A673 (cell line): ENCODE measurements around the gene CSNK1A1L. TPM values are rescaled to one million over a fixed set of nuclear protein-coding genes. Genes with fewer than 3 reads are reported as not detected.

Experiments used
- BruUV-seq: library from RNA; stranded (reverse); fragments of 400-500 nt; replicated peaks from 2 replicates; lab custom pipeline; 2021; lab: Mats Ljungman, UMichigan
- CTCF ChIA-PET: fragments of 300-600 bp; sonication (Branson Sonifier 250); formaldehyde crosslinking; loops from one replicate; lab custom pipeline; 2022; ENCODE audit warnings: antibody characterized with exemption; lab: Charles Lee
- POLR2A ChIA-PET: fragments of 300-600 bp; sonication (Branson Sonifier 250); formaldehyde crosslinking; loops from one replicate; lab custom pipeline; 2022; ENCODE audit warnings: antibody characterized with exemption; ENCODE audit not compliant: low non-redundant PET; lab: Charles Lee
- DNase-seq: peaks from one replicate; pipeline ENCODE4 v3.0.0-alpha.2; 2015; ENCODE audit warnings: low spot score
- H3K27ac ChIP-seq: fragments of 200-600 bp; sonication (generic); 2 replicates; pipeline ENCODE4 v1.5.1; 2016; ENCODE audit warnings: mixed run types, low read depth, mild to moderate bottlenecking, mixed read lengths, antibody characterized with exemption, low read length; ENCODE audit not compliant: poor library complexity, severe bottlenecking
- H3K27me3 ChIP-seq: fragments of 200-600 bp; sonication (generic); replicated peaks from 2 replicates; pipeline ENCODE4 v1.6.1; 2017; ENCODE audit warnings: mixed run types, low read depth, mild to moderate bottlenecking, mixed read lengths, antibody characterized with exemption, low read length; ENCODE audit not compliant: insufficient read depth, poor library complexity
- H3K36me3 ChIP-seq: fragments of 200-600 bp; sonication (generic); 2 replicates; pipeline ENCODE4 v1.6.1; 2016; ENCODE audit warnings: mixed run types, mild to moderate bottlenecking, mixed read lengths, antibody characterized with exemption, low read length; ENCODE audit not compliant: insufficient read depth, poor library complexity, severe bottlenecking
- H3K4me1 ChIP-seq: fragments of 200-600 bp; sonication (generic); 2 replicates; pipeline ENCODE4 v1.6.1; 2017; ENCODE audit warnings: mixed run types, mild to moderate bottlenecking, mixed read lengths, antibody characterized with exemption, low read length; ENCODE audit not compliant: insufficient read depth, poor library complexity, severe bottlenecking
- H3K4me3 ChIP-seq: fragments of 200-600 bp; sonication (generic); 2 replicates; pipeline ENCODE4 v1.5.1; 2016; ENCODE audit warnings: low read depth, mixed run types, mild to moderate bottlenecking, mixed read lengths, low read length; ENCODE audit not compliant: poor library complexity, severe bottlenecking
- H3K9me3 ChIP-seq: fragments of 200-600 bp; sonication (generic); 2 replicates; pipeline ENCODE4 v1.6.1; 2016; ENCODE audit warnings: mixed run types, low read depth, mild to moderate bottlenecking, mixed read lengths, antibody characterized with exemption, low read length; ENCODE audit not compliant: poor library complexity, severe bottlenecking
- EZH2 ChIP-seq: fragments of 200-600 bp; sonication (generic); IDR thresholded peaks from 2 replicates; pipeline ENCODE4 v1.6.1; 2017; ENCODE audit warnings: borderline replicate concordance, low read depth, mild to moderate bottlenecking, mixed read lengths, antibody characterized with exemption, low read length; ENCODE audit not compliant: poor library complexity, severe bottlenecking
- intact Hi-C: fragments of 100-400 bp; cut with micrococcal nuclease; formaldehyde crosslinking; loops from one replicate; pipeline ENCODE4 v1.10.0; 2022; ENCODE audit not compliant: unreplicated experiment
- total RNA-seq: library from RNA; stranded (reverse); gene quantifications from 2 replicates; pipeline ENCODE4 v1.2.3, GENCODE V29; 2021
- TF ChIP-seq, protein P1 (sequence below): fragments of 300-800, 200-600 bp; sonication (generic); conservative IDR thresholded peaks from 2 replicates; pipeline ENCODE4 v1.5.1; 2017; ENCODE audit warnings: low read depth, mild to moderate bottlenecking, antibody characterized with exemption, low read length, moderate library complexity, mixed read lengths

The CSNK1A1L gene
- total RNA-seq, 1 experiment from 2014 or later, result not detected

DNA sequence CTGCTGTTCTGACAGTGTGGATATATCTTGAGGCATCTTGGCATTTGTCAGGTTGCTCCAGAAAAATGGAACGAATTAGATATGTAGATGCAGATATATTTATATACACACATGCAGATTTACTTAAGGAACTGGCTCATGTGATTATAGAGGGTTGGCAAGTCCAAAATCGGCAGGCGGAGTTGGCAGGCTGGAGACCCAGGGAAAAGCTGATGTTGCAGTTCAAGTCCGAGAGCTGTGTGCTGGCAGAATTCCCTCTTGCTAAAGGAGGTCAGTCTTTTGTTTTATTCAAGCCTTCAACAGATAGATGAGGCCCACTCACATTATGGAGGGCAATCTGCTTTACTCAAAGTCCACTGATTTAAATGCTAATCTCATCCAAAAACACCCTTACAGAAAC is 24.4 kb upstream of the CSNK1A1L start:
- ChIA-PET CTCF (no interaction called here), POLR2A (no interaction called here)
- TF ChIP-seq EZH2, result no peak
- TF ChIP-seq, protein P1, sequence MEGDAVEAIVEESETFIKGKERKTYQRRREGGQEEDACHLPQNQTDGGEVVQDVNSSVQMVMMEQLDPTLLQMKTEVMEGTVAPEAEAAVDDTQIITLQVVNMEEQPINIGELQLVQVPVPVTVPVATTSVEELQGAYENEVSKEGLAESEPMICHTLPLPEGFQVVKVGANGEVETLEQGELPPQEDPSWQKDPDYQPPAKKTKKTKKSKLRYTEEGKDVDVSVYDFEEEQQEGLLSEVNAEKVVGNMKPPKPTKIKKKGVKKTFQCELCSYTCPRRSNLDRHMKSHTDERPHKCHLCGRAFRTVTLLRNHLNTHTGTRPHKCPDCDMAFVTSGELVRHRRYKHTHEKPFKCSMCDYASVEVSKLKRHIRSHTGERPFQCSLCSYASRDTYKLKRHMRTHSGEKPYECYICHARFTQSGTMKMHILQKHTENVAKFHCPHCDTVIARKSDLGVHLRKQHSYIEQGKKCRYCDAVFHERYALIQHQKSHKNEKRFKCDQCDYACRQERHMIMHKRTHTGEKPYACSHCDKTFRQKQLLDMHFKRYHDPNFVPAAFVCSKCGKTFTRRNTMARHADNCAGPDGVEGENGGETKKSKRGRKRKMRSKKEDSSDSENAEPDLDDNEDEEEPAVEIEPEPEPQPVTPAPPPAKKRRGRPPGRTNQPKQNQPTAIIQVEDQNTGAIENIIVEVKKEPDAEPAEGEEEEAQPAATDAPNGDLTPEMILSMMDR, result no peak
- peaks cover 5% of the 10 kb centered on the region for H3K9me3 ChIP-seq
- no peak overlapping the region for H3K4me3 ChIP-seq
- BruUV-seq, result no TSS peak
- DNase-seq, result no peak
- no peaks in the 10 kb centered on the region for H3K36me3 ChIP-seq
- intact Hi-C loops, result no loop called here
- no peak overlapping the region for H3K27ac ChIP-seq
- H3K27me3 ChIP-seq, result no peaks in the 10 kb centered on the region
- peaks cover 8% of the 10 kb centered on the region for H3K4me1 ChIP-seq

DNA sequence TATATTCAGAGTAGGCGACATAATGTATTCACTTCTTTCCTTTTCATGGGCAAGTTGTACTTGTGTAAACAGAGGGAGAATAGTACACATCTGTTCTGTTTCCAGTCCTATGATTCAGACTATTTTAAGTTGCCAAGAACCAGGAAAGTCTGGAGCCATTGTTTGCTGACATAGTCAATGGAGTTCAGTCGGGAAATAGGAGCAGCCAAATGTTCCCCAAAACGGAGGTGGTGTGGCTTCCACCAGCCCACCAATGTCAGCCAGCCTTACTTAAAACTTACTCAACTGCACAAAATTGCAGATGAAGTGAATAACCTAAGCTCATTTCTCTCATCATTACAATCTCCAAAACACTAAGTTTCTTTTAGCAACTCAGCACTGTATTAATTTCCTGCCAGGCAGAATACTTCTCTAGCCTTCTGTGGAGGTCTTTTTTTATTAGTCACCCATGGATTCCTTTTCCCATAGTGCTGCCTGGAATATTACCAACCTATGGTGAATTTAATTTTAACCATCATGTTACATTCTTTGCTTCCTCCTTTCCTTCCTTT is 22.3 kb upstream of the CSNK1A1L start:
- intact Hi-C loops, result no loop called here
- POLR2A ChIA-PET, result no interaction called here
- no peak for DNase-seq
- H3K9me3 ChIP-seq, result peaks cover 5% of the 10 kb centered on the region
- no peaks in the 10 kb centered on the region for H3K27me3 ChIP-seq
- H3K27ac ChIP-seq, result no peak overlapping the region
- H3K36me3 ChIP-seq, result no peaks in the 10 kb centered on the region
- no peak for TF ChIP-seq EZH2
- TF ChIP-seq, protein P1, result no peak
- H3K4me3 ChIP-seq, result no peak overlapping the region
- CTCF ChIA-PET, result no interaction called here
- BruUV-seq, result no TSS peak
- no peaks in the 10 kb centered on the region for H3K4me1 ChIP-seq

DNA sequence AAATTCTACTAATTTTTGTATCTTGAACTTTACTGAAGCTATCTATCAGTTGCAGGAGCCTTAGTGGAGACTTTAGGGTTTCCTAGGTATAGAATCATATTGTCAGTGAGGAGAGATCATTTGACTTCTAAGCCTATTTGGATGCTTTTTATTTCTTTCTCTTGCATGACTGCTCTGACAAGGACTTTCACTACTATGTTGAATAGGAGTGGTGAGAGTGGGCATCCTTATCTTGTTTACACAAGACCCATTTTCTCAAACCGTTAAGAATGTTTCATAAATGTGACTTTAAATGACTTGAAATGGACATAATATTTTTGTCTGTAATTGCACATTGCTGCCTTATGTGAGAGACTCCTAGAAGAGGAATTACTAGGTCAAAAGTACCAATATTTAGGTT is 17.9 kb upstream of the CSNK1A1L start:
- intact Hi-C loops, result no loop called here
- H3K9me3 ChIP-seq, result no peaks in the 10 kb centered on the region
- ChIA-PET CTCF (no interaction called here), POLR2A (no interaction called here)
- H3K27ac ChIP-seq, result no peak overlapping the region
- H3K27me3 ChIP-seq, result no peaks in the 10 kb centered on the region
- H3K4me3 ChIP-seq, result no peak overlapping the region
- no peak for TF ChIP-seq EZH2
- TF ChIP-seq, protein P1, result no peak
- no peak for DNase-seq
- no peaks in the 10 kb centered on the region for H3K36me3 ChIP-seq
- H3K4me1 ChIP-seq, result no peaks in the 10 kb centered on the region
- BruUV-seq, result no TSS peak
